ENCODE results near the gene TRO.

The TRO gene

DNA sequence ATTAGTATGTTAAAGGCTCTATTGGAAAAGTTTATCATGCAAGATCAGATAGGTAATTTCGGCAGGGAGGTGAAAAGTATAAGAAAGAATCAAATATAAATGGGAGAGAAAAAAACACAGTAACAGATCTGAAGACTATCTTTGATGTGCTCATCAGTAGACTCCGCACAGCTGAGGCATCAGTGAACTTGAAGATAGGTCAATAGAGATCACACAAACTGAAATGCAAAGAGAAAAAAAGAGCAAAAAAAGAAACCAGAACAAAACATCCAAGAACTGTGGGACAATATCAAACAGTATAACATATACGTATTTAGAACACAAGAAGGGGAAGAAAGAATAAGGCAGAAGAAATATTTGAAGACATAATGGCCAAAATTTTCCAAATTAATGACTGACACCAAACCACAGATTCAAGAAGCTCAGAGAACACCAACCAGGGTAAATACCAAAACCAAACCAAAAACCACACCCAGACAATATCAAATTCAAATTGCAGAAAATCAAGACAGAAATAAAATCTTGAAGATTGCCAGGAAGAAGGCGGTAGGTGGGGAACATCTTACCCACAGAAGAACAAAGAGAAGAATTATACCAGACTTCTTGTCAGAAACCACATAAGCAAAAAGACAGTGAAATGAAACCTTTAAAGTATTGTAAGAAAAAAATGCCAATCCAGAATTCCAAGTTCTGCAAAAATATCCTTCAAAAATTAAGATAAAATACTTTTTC is 44.3 kb downstream of the TRO start:
- DNase-seq (ENCODE audit: low read depth) = no peak

DNA sequence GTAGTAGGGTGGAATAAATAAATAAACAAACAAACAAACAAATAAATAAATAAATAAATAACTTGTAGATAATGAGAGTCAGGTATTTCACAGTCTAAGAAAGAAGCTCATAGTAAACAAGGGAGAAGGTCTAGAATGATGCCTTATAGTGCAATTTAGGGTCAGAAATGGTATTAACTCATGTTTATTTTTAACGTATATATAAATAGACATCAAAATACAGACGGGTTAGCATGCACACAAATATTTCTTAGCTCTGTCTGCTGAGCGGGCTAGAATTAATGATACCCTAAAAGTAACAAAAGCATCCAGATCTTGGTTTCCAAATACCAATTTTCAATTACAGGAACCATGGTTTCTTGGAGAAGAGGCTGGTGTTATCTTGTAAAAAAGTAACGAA is 56.8 kb downstream of the TRO start:
- DNase-seq (ENCODE audit: low read depth) = no peak

DNA sequence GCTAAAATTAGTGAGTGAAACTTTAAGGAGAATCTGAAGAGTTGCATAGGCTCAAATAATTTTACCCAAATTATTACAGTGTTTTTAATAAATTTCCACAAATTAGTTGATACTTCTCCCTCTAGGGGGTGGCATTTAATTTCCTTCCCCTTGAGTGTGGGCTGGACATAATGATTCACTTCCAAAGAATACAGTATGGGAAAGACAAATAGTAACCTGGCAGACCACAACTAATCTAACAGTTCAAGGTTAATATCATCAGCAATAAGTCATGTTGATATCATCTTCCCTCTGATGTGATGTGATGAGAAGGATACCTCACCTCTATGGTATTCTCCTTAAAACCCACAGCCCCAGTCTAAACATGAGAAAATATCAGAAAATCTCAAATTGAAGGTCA is 57.8 kb downstream of the TRO start:
- DNase-seq (ENCODE audit: low read depth) = no peak

DNA sequence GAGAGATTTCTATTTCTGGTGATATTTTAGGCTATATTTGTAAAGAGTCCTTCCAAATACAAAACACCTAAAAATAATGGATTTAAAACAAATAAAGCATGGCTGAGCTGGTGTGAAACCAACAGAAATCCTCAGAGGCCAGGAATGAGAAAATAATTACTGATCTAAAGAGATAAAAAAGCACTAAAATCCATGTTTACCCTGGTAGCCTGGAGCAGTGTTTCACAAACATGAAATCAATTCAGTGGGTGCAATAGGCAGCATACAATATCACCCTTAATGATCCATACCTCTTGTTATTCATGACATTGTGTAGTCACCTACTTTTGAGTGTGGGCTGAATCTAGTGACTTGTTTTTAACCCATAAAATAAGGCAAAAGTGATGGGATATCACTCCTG is 58.8 kb downstream of the TRO start:
- no peak for DNase-seq (ENCODE audit: low read depth)

DNA sequence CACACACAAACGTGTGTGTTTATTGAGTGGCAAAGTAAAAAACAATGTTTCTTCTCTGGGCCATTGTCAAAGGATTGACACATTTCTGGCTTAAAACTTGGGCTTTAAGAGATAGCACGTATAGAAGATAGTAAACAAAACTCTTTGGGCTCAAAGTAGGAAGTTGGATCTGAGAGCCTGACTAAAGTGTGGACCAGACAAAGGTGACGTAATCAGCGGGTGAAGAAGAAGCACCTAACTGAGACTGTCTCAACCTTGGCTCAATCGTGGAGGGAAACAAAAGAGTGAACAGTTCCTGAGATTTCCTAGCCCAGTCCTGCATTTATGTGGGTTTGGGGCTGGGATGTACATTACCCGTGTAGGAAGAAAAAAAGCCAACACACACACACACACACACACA is 59.7 kb downstream of the TRO start:
- DNase-seq (ENCODE audit: low read depth) = no peak
